WTC11 (cell line): Measurements from ENCODE around the gene DNAAF2. TPM values are rescaled to one million over a fixed set of nuclear protein-coding genes. Genes with fewer than 3 reads are reported as not detected.
A peak's percentile ranks its signal among the peaks of the same experiment; 100 is the strongest.

Source experiments
- AR ChIP-seq: fragments of 250-450 bp; sonication (Bioruptor Pico); IDR thresholded peaks from 2 replicates; pipeline ENCODE4 v1.9.0; 2021; ENCODE audit warnings: mild to moderate bottlenecking
- E2F1 ChIP-seq: sonication (generic); formaldehyde crosslinking; IDR thresholded peaks from 2 replicates; pipeline ENCODE4 v1.8.0; 2022; ENCODE audit warnings: mild to moderate bottlenecking, missing genetic modification reagents
- ERG ChIP-seq: fragments of 250-450 bp; sonication (Bioruptor Pico); IDR thresholded peaks from 2 replicates; pipeline ENCODE4 v1.8.0; 2021; ENCODE audit warnings: mild to moderate bottlenecking
- IRF1 ChIP-seq: sonication (generic); formaldehyde crosslinking; IDR thresholded peaks from 2 replicates; pipeline ENCODE4 v1.8.0; 2023; ENCODE audit warnings: missing genetic modification reagents
- IRF2 ChIP-seq: sonication (generic); formaldehyde crosslinking; IDR thresholded peaks from 2 replicates; pipeline ENCODE4 v1.8.0; 2022; ENCODE audit warnings: low read depth, missing genetic modification reagents, borderline replicate concordance
- MAX ChIP-seq: sonication (generic); formaldehyde crosslinking; IDR thresholded peaks from 2 replicates; pipeline ENCODE4 v1.8.0; 2022; ENCODE audit warnings: mild to moderate bottlenecking, missing genetic modification reagents
- NR1H2 ChIP-seq: sonication (generic); formaldehyde crosslinking; IDR thresholded peaks from 2 replicates; pipeline ENCODE4 v1.9.0; 2021; ENCODE audit warnings: mild to moderate bottlenecking, moderate library complexity, missing genetic modification reagents
- PREB ChIP-seq: sonication (generic); formaldehyde crosslinking; IDR thresholded peaks from 2 replicates; pipeline ENCODE4 v1.8.1; 2022; ENCODE audit warnings: mild to moderate bottlenecking, missing genetic modification reagents, moderate library complexity, borderline replicate concordance
- USF2 ChIP-seq: sonication (generic); formaldehyde crosslinking; IDR thresholded peaks from 2 replicates; pipeline ENCODE4 v1.8.1; 2023; ENCODE audit warnings: mild to moderate bottlenecking, missing genetic modification reagents, moderate library complexity
- ZNF121 ChIP-seq: sonication (generic); formaldehyde crosslinking; IDR thresholded peaks from 2 replicates; pipeline ENCODE4 v1.8.0; 2023; ENCODE audit warnings: missing genetic modification reagents
- ZNF317 ChIP-seq: sonication (generic); formaldehyde crosslinking; IDR thresholded peaks from 2 replicates; pipeline ENCODE4 v1.8.1; 2023; ENCODE audit warnings: low read depth, mild to moderate bottlenecking, moderate library complexity, missing genetic modification reagents, borderline replicate concordance
- ZNF416 ChIP-seq: fragments of 250-450 bp; sonication (Bioruptor Pico); IDR thresholded peaks from 2 replicates; pipeline ENCODE4 v1.9.0; 2021; ENCODE audit warnings: mild to moderate bottlenecking, inconsistent platforms
- ZNF425 ChIP-seq: fragments of 250-450 bp; sonication (Bioruptor Pico); conservative IDR thresholded peaks from 2 replicates; pipeline ENCODE4 v1.9.0; 2021; ENCODE audit warnings: mild to moderate bottlenecking
- ZNF671 ChIP-seq: fragments of 250-450 bp; sonication (Bioruptor Pico); IDR thresholded peaks from 2 replicates; pipeline ENCODE4 v1.8.0; 2021; ENCODE audit warnings: mild to moderate bottlenecking
- total RNA-seq: library from RNA; stranded (reverse); gene quantifications from 3 replicates; pipeline ENCODE4 v1.2.3, GENCODE V29; 2021

The DNAAF2 gene
- total RNA-seq, 1 experiment from 2014 or later: 19.9 TPM

- TF ChIP-seq ZNF416 (CRISPR knock-in tag): peak; percentile 96
- no peak for TF ChIP-seq USF2
- no peak for TF ChIP-seq IRF2 (CRISPR knock-in tag)
- TF ChIP-seq ZNF671: peak; percentile 93
- TF ChIP-seq ZNF121 (CRISPR knock-in tag): peak; percentile 58; the same call in 1 of the 2 replicates
- no peak for TF ChIP-seq MAX (CRISPR knock-in tag)
- peak; percentile 95 for TF ChIP-seq ZNF425 (CRISPR knock-in tag)
- TF ChIP-seq ERG (CRISPR knock-in tag): peak; percentile 97
- no peak for TF ChIP-seq ZNF317 (CRISPR knock-in tag)
- no peak for TF ChIP-seq E2F1
- TF ChIP-seq PREB: peak; percentile 67; the same call in 1 of the 2 replicates
- TF ChIP-seq NR1H2 (CRISPR knock-in tag): no peak
- no peak for TF ChIP-seq IRF1
- peak; percentile 93 for TF ChIP-seq AR (CRISPR knock-in tag)
These were observed 52.7 kb downstream of the DNAAF2 start (continued) for GRCh38 chr14:49582113-49582977.
